ENCODE measurements around the gene AKT1S1.

The AKT1S1 gene

DNA sequence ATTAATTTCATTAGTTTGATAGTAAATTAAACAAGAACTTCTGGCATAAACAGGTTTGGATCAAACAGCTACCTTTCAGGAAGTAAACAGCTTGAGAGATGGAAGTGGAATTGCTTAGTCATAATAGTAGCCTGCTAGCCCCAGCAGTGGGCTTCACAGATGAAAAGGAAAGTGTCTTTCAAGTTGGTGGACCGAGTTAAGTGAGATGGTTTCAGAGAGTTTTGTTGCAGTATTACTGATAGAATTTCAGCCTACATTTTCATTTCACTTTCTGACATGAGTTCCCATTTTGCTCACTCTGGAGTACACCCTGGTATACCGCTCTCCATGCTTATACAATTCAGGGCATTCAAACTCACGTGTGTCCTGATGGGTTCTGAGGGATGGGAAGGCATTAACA lies 28.2 kb downstream of the AKT1S1 start:
- H3K4me1 ChIP-seq (ENCODE audit: control insufficient read depth in 1 of 2, insufficient read depth in 2 of 2, low read length in 2 of 2): peaks cover 17 to 21% of the 10 kb centered on the region in 2 donors
- H3K36me3 ChIP-seq (ENCODE audit: control insufficient read depth in 1 of 2, insufficient read depth in 2 of 2, low read length in 2 of 2): no peaks in the 10 kb centered on the region
- H3K4me3 ChIP-seq (ENCODE audit: low read depth in 1 of 2, low read length in 2 of 2): no peak overlapping the region
- no peak overlapping the region for H3K27ac ChIP-seq (ENCODE audit: low read length)
- no peaks in the 10 kb centered on the region for H3K27me3 ChIP-seq (ENCODE audit: low read depth, low read length)
- H3K9me3 ChIP-seq (ENCODE audit: control insufficient read depth in 1 of 2, low read length in 2 of 2): no peaks in the 10 kb centered on the region

DNA sequence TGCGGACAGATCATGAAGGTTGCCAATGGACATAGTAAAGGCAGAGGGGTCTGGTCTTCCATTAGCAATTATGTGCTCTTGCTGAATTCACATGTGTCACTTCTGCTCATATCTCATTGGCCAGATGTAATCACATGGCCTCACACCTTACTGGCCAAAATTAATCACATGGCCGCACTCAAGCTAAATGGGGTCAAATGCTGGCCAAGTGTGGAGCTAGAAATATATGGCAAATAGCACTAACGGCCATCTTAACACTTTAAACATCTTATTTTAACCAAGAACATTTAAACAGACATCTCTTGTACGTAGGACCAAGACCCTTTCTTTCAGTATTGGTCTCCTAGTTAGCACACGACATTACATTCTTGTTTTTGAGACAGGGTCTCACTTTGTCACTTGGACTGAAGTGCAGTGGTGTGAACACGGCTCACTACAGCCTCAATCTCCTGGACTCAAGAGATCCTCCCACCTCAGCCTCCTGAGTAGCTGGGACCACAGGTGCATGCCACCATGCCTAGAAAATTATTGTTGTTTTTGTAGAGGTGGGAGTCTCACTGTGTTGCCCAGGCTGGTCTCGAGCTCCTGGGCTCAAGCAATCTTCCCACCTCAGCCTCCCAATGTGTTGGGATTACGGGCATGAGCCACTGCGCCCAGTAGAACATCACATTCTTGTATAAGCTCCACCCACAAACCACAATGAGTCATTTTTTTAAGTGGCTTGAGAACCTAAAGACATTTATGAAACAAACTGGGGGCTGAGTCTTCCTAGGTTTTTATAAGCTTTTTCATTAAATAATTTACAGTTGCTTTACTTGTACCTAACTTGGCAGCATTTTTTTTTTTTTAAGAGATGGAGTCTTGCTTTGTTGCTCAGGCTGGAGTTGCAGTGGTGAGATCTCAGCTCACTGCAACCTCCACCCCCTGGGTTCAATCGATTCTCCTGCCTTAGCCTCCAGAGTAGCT lies 29.1 kb downstream of the AKT1S1 start:
- no peaks in the 10 kb centered on the region for H3K9me3 ChIP-seq (ENCODE audit: control insufficient read depth in 1 of 2, low read length in 2 of 2)
- H3K4me1 ChIP-seq (ENCODE audit: control insufficient read depth in 1 of 2, insufficient read depth in 2 of 2, low read length in 2 of 2): peaks cover 13 to 17% of the 10 kb centered on the region in 2 donors
- H3K27ac ChIP-seq (ENCODE audit: low read length): no peak overlapping the region
- no peaks in the 10 kb centered on the region for H3K36me3 ChIP-seq (ENCODE audit: control insufficient read depth in 1 of 2, insufficient read depth in 2 of 2, low read length in 2 of 2)
- H3K4me3 ChIP-seq (ENCODE audit: low read depth in 1 of 2, low read length in 2 of 2): no peak overlapping the region
- no peaks in the 10 kb centered on the region for H3K27me3 ChIP-seq (ENCODE audit: low read depth, low read length)

DNA sequence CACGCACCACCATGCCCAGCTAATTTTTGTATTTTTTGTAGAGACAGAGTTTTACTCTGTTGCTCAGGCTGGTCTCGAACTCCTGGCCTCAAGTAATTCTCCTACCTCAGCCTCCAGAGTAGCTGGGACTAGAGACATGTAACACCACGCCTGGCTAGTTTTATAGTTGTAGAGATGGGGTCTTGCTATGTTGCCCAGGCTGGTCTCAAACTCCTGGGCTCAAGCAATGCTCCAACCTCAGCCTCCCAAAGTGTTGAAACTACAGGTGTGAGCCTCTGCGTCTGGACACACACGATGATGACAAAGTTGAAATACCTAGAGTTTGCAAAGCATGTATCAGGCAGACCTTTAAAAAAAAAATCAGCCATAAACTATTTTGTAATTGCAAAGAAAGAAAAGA lies 30.7 kb downstream of the AKT1S1 start:
- H3K27me3 ChIP-seq (ENCODE audit: low read depth, low read length): no peaks in the 10 kb centered on the region
- H3K4me1 ChIP-seq (ENCODE audit: control insufficient read depth in 1 of 2, insufficient read depth in 2 of 2, low read length in 2 of 2): peaks cover 0 to 6% of the 10 kb centered on the region in 2 donors
- no peak overlapping the region for H3K4me3 ChIP-seq (ENCODE audit: low read depth in 1 of 2, low read length in 2 of 2)

DNA sequence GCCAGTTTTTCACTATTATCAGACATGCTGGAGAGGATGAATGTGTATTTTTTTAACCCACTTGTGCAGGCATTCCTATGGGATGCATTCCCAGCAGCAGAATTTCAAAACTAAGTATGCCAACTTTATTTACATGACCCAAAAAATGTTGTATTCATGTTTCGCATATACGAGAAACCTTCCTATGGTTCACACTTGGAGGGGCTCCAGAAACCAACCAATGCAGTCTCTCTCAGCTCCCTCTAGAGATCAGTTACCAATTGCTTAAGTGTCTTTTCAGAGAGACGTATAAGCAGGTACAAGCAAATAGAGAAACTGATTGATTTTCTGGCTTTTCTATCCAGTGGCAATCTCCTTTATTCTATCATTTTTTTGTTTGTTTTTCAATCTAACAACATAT lies 31.7 kb downstream of the AKT1S1 start:
- peaks cover 0 to 6% of the 10 kb centered on the region in 2 donors for H3K4me1 ChIP-seq (ENCODE audit: control insufficient read depth in 1 of 2, insufficient read depth in 2 of 2, low read length in 2 of 2)
- no peak overlapping the region for H3K4me3 ChIP-seq (ENCODE audit: low read depth in 1 of 2, low read length in 2 of 2)
- no peaks in the 10 kb centered on the region for H3K27me3 ChIP-seq (ENCODE audit: low read depth, low read length)
- H3K9me3 ChIP-seq (ENCODE audit: control insufficient read depth in 1 of 2, low read length in 2 of 2): no peaks in the 10 kb centered on the region
- no peaks in the 10 kb centered on the region for H3K36me3 ChIP-seq (ENCODE audit: control insufficient read depth in 1 of 2, insufficient read depth in 2 of 2, low read length in 2 of 2)
- no peak overlapping the region for H3K27ac ChIP-seq (ENCODE audit: low read length)

More for the DNA sequence above, 30.7 kb downstream of the AKT1S1 start:
- no peaks in the 10 kb centered on the region for H3K36me3 ChIP-seq (ENCODE audit: control insufficient read depth in 1 of 2, insufficient read depth in 2 of 2, low read length in 2 of 2)
- no peaks in the 10 kb centered on the region for H3K9me3 ChIP-seq (ENCODE audit: control insufficient read depth in 1 of 2, low read length in 2 of 2)
- H3K27ac ChIP-seq (ENCODE audit: low read length): no peak overlapping the region

DNA sequence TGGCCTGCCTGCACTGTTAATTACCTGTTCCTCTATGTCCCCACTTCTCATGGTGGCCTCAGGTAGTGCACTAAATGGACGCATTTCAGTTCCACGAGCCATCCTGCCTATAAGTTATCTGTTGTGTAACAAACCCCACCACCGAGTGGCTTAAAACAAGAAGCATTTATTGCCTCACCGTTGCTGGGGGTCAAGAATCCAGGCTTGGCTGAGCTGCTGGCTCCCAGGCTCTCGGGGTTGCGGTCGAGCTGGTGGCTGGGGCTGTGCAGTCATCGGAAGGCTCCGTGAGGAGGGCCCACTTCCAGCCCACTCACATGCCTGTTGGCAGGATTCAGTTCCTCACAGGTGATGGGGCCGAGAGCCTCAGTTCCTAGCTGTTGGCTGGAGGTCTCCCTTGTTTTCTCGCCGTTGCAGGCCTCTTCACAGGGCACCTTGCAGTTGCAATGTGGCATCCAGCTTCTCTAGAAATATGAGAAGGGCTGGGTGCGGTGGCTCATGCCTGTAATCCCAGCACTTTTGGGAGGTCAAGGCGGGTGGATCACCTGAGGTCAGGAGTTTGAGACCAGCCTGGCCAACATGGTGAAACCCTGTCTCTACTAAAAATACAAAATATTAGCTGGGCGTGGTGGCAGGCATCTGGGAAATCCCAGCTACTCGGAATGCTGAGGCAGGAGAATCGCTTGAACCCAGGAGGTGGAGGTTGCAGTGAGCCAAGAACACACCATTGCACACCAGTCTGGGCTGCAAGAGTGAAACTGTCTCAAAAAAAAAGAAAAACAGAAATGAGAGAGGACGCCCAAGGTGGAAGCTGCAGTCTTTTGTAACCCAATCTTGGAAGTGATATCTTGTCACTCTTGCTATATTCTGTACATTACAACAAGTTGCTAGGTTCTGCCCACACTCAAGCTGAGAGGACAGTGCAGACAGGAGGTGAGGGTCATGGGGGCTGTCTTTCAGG lies 32.7 kb downstream of the AKT1S1 start:
- Histone ChIP-seq H3K36me3 (ENCODE audit: control insufficient read depth in 1 of 2, insufficient read depth in 2 of 2, low read length in 2 of 2) (peaks cover 1 to 2% of the 10 kb centered on the region in 2 donors), H3K4me3 (ENCODE audit: low read depth in 1 of 2, low read length in 2 of 2) (no peak overlapping the region), H3K9me3 (ENCODE audit: control insufficient read depth in 1 of 2, low read length in 2 of 2) (no peaks in the 10 kb centered on the region), H3K27me3 (ENCODE audit: low read depth, low read length) (no peaks in the 10 kb centered on the region), H3K4me1 (ENCODE audit: control insufficient read depth in 1 of 2, insufficient read depth in 2 of 2, low read length in 2 of 2) (no peaks in the 10 kb centered on the region), H3K27ac (ENCODE audit: low read length) (no peak overlapping the region)

DNA sequence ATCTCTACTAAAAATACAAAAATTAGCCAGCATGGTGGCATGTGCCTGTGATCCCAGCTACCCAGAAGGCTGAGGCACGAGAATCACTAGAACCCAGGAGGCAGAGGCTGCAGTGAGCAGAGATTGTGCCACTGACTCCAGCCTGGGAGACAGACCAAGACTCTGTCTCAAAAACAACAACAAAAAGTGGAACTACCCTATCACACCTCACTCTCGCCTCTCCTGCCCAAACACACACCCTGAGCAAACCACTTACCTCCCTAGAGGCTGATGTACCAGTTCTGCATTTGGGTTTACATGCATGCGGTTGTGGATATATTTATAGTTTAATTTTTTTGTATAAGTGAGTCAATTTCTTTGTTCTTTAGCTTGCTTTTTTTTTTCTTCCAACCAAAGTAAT lies 33.9 kb downstream of the AKT1S1 start:
- no peak overlapping the region for H3K4me3 ChIP-seq (ENCODE audit: low read depth in 1 of 2, low read length in 2 of 2)
- no peaks in the 10 kb centered on the region for H3K4me1 ChIP-seq (ENCODE audit: control insufficient read depth in 1 of 2, insufficient read depth in 2 of 2, low read length in 2 of 2)
- peaks cover 13% of the 10 kb centered on the region in 2 donors for H3K36me3 ChIP-seq (ENCODE audit: control insufficient read depth in 1 of 2, insufficient read depth in 2 of 2, low read length in 2 of 2)
- no peaks in the 10 kb centered on the region for H3K9me3 ChIP-seq (ENCODE audit: control insufficient read depth in 1 of 2, low read length in 2 of 2)
- H3K27me3 ChIP-seq (ENCODE audit: low read depth, low read length): no peaks in the 10 kb centered on the region
- H3K27ac ChIP-seq (ENCODE audit: low read length): no peak overlapping the region

DNA sequence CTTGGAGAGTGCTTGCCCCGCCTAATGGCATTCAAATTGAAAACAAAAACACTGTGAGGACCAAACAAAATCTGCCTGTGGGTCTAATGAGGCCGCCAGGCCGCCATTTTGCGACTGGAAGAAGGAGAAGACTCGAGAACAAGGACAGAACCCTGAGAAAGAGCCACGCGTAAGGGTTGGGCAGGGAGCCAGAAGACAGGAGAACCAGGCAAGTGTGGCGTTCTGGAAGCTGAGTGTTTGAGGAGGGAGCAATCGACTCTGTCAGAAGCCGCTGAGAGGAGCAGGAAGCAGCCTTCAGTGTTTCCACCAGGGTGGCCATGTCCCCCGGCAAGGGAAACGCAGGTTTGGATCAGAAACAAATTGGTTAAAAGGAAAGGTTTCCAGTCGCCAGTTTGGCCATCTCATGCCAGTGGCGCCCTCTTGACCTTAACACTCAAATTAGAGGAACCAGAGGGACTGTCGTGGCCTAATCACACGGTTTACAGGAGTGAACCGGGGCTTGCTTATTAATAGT lies 36.4 kb downstream of the AKT1S1 start:
- Histone ChIP-seq H3K4me1 (ENCODE audit: control insufficient read depth in 1 of 2, insufficient read depth in 2 of 2, low read length in 2 of 2) (no peaks in the 10 kb centered on the region), H3K9me3 (ENCODE audit: control insufficient read depth in 1 of 2, low read length in 2 of 2) (no peaks in the 10 kb centered on the region), H3K36me3 (ENCODE audit: control insufficient read depth in 1 of 2, insufficient read depth in 2 of 2, low read length in 2 of 2) (peaks cover 14 to 37% of the 10 kb centered on the region in 2 donors), H3K27ac (ENCODE audit: low read length) (no peak overlapping the region), H3K27me3 (ENCODE audit: low read depth, low read length) (no peaks in the 10 kb centered on the region), H3K4me3 (ENCODE audit: low read depth in 1 of 2, low read length in 2 of 2) (no peak overlapping the region)

DNA sequence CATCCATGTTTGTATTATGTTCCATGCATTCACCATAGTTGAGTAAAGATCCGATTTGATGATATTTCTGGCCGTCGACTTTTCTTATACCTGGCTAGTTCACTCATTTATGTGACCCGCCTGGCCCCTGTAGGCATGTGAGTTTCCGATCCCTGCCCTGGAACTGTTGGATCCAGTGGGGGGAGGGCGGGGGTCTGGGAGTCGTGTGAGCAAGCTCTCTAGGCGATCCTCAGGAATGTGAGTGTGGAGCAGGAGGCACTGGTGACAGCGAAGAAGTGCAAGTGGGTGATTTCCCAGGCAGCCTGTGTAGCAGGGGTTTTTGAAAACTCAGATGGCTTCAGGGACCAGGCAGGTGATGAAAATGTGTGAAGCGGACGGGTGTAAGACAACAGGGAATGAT lies 36.8 kb downstream of the AKT1S1 start:
- peaks cover 14 to 42% of the 10 kb centered on the region in 2 donors for H3K36me3 ChIP-seq (ENCODE audit: control insufficient read depth in 1 of 2, insufficient read depth in 2 of 2, low read length in 2 of 2)

DNA sequence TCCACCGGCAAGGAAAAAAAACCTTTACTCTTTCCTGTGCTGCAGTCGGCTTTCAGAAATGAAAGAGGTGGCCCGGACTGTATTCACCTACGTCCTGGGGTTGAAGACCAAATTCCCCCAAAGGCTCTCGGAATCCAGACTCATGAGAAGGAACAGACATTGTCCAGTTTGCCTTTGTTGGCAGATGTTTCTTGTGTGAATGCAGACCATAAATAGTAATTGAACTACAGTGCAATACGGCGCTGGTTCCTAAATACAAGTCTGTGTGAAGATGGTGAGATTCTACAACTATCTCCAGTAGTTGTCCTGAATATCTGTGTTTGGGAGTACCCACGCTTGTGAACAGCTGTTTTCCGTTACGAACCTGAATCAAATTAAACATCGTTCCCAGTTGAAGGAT lies 37.4 kb downstream of the AKT1S1 start:
- Histone ChIP-seq H3K9me3 (ENCODE audit: control insufficient read depth in 1 of 2, low read length in 2 of 2) (no peaks in the 10 kb centered on the region), H3K4me3 (ENCODE audit: low read depth in 1 of 2, low read length in 2 of 2) (no peak overlapping the region), H3K4me1 (ENCODE audit: control insufficient read depth in 1 of 2, insufficient read depth in 2 of 2, low read length in 2 of 2) (no peaks in the 10 kb centered on the region), H3K27ac (ENCODE audit: low read length) (no peak overlapping the region), H3K27me3 (ENCODE audit: low read depth, low read length) (no peaks in the 10 kb centered on the region), H3K36me3 (ENCODE audit: control insufficient read depth in 1 of 2, insufficient read depth in 2 of 2, low read length in 2 of 2) (peaks cover 18 to 48% of the 10 kb centered on the region in 2 donors)

More for the DNA sequence above, 36.8 kb downstream of the AKT1S1 start:
- Histone ChIP-seq H3K27ac (ENCODE audit: low read length) (no peak overlapping the region), H3K4me3 (ENCODE audit: low read depth in 1 of 2, low read length in 2 of 2) (no peak overlapping the region), H3K4me1 (ENCODE audit: control insufficient read depth in 1 of 2, insufficient read depth in 2 of 2, low read length in 2 of 2) (no peaks in the 10 kb centered on the region), H3K27me3 (ENCODE audit: low read depth, low read length) (no peaks in the 10 kb centered on the region), H3K9me3 (ENCODE audit: control insufficient read depth in 1 of 2, low read length in 2 of 2) (no peaks in the 10 kb centered on the region)

DNA sequence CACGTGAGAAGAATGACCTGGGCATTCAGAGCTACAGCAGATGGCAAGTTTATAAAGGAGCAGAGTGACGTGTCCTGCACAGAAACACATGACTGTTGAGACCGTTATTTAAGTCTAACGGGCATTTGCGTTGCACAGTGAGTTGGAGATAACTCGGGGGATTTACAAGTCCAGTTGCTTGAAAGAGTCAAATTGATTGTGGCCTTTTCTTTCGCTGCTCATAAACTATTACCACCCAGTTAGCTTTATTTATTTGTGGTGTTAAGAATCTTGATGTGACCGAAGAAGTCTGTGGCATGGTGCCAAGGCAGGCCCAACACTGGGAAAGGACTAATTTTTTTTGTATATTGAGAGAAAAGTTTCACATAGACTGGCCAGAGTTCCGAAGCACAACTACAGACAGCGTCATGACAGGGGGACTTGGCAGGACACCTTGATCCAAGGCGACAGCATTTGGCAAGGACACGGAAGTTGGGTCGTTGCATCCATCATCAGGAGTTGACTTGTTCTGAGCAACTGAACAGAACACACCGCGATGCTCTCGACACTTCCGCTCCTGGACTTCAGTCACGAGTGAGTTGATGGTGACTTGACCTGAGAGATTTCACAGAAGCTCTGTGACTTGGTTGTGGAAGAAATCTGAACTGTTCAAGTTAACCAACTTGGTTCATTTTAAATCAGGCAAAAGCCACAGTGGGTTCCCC lies 38.1 kb downstream of the AKT1S1 start:
- Histone ChIP-seq H3K4me1 (ENCODE audit: control insufficient read depth in 1 of 2, insufficient read depth in 2 of 2, low read length in 2 of 2) (no peaks in the 10 kb centered on the region), H3K4me3 (ENCODE audit: low read depth in 1 of 2, low read length in 2 of 2) (no peak overlapping the region), H3K27me3 (ENCODE audit: low read depth, low read length) (no peaks in the 10 kb centered on the region), H3K9me3 (ENCODE audit: control insufficient read depth in 1 of 2, low read length in 2 of 2) (no peaks in the 10 kb centered on the region), H3K36me3 (ENCODE audit: control insufficient read depth in 1 of 2, insufficient read depth in 2 of 2, low read length in 2 of 2) (peaks cover 20 to 55% of the 10 kb centered on the region in 2 donors), H3K27ac (ENCODE audit: low read length) (no peak overlapping the region)

Data from muscle layer of duodenum (tissue), 2 donors.